Mesendoderm (in vitro differentiated cells): ENCODE data around the gene MYH15.

Experiments
- DNase-seq: peaks from one replicate; pipeline ENCODE4 v3.0.0; 2013
- H2AK5ac ChIP-seq: 2 replicates; pipeline ENCODE4 v1.6.1; 2013; ENCODE audit warnings: low read length, inconsistent platforms
- H2BK120ac ChIP-seq: 2 replicates; pipeline ENCODE4 v1.6.1; 2013; ENCODE audit warnings: low read depth, mild to moderate bottlenecking, low read length, moderate library complexity, mixed read lengths
- H2BK15ac ChIP-seq: replicated peaks from 2 replicates; pipeline ENCODE4 v1.6.1; 2013; ENCODE audit warnings: low read depth, mild to moderate bottlenecking, moderate library complexity
- H2BK5ac ChIP-seq: 2 replicates; pipeline ENCODE4 v1.6.1; 2013; ENCODE audit warnings: low read length, inconsistent platforms
- H3K18ac ChIP-seq: 2 replicates; pipeline ENCODE4 v1.6.1; 2013; ENCODE audit warnings: mild to moderate bottlenecking, low read length, mixed read lengths
- H3K23ac ChIP-seq: one replicate; pipeline ENCODE4 v1.6.1; 2013; ENCODE audit warnings: low read length
- H3K27ac ChIP-seq: 2 replicates; pipeline ENCODE4 v1.5.1; 2013; ENCODE audit warnings: low read depth, mild to moderate bottlenecking, inconsistent platforms, low read length, moderate library complexity
- H3K27me3 ChIP-seq: 2 replicates; pipeline ENCODE4 v1.6.1; 2013; ENCODE audit warnings: low read length, control low read depth, mild to moderate bottlenecking, inconsistent platforms; ENCODE audit not compliant: insufficient read depth, poor library complexity
- H3K36me3 ChIP-seq: 2 replicates; pipeline ENCODE4 v1.6.1; 2013; ENCODE audit warnings: low read length, inconsistent platforms; ENCODE audit not compliant: control insufficient read depth, insufficient read depth
- H3K4ac ChIP-seq: one replicate; pipeline ENCODE4 v1.6.1; 2013; ENCODE audit warnings: low read depth, mild to moderate bottlenecking, low read length, moderate library complexity
- H3K4me1 ChIP-seq: 2 replicates; pipeline ENCODE4 v1.6.1; 2013; ENCODE audit warnings: low read depth, low read length, inconsistent platforms; ENCODE audit not compliant: control insufficient read depth
- H3K4me2 ChIP-seq: 2 replicates; pipeline ENCODE4 v1.6.1; 2013; ENCODE audit warnings: low read length
- H3K4me3 ChIP-seq: 2 replicates; pipeline ENCODE4 v1.5.1; 2013; ENCODE audit warnings: mild to moderate bottlenecking, low read length
- H3K56ac ChIP-seq: one replicate; pipeline ENCODE4 v1.6.1; 2013; ENCODE audit warnings: low read length
- H3K79me1 ChIP-seq: 2 replicates; pipeline ENCODE4 v1.6.1; 2013; ENCODE audit warnings: low read length, inconsistent platforms
- H3K79me2 ChIP-seq: 2 replicates; pipeline ENCODE4 v1.6.1; 2013; ENCODE audit warnings: mild to moderate bottlenecking, low read length; ENCODE audit not compliant: control insufficient read depth, insufficient read depth
- H3K9ac ChIP-seq: 2 replicates; pipeline ENCODE4 v1.6.1; 2013; ENCODE audit warnings: low read length, inconsistent platforms
- H4K5ac ChIP-seq: one replicate; pipeline ENCODE4 v1.6.1; 2013; ENCODE audit warnings: low read length
- H4K8ac ChIP-seq: one replicate; pipeline ENCODE4 v1.6.1; 2013; ENCODE audit warnings: low read depth, mild to moderate bottlenecking, control low read depth, low read length, moderate library complexity
- WGBS: extraction: QIAGEN DNeasy Blood & Tissue Kit; methylation state at CpG from one replicate; pipeline ENCODE4 v1.1.7; 2013; ENCODE audit warnings: low lambda C conversion rate, missing lambda C conversion rate; ENCODE audit not compliant: insufficient coverage; ENCODE audit errors: extremely low coverage; 5-methylcytosine and 5-hydroxymethylcytosine counted together

Gene MYH15

GRCh38 chr3:108527817-108528216, 17.4 kb upstream of the MYH15 start:
- H3K4me1 ChIP-seq = no peaks in the 10 kb centered on the region
- no peak overlapping the region for H3K9ac ChIP-seq
- H2BK120ac ChIP-seq = no peak overlapping the region
- no peak overlapping the region for H3K4ac ChIP-seq
- H4K5ac ChIP-seq = no peak overlapping the region
- H3K27ac ChIP-seq = no peak overlapping the region
- no peak overlapping the region for H4K8ac ChIP-seq
- no peak overlapping the region for H3K23ac ChIP-seq
- H3K79me2 ChIP-seq = no peaks in the 10 kb centered on the region
- no peak overlapping the region for H3K4me3 ChIP-seq
- no peak overlapping the region for H2BK15ac ChIP-seq
- no peak overlapping the region for H2BK5ac ChIP-seq
- H3K18ac ChIP-seq = no peak overlapping the region
- H3K56ac ChIP-seq = no peak overlapping the region
- H3K79me1 ChIP-seq = no peaks in the 10 kb centered on the region
- H2AK5ac ChIP-seq = no peak overlapping the region
- no peaks in the 10 kb centered on the region for H3K36me3 ChIP-seq
- no peaks in the 10 kb centered on the region for H3K27me3 ChIP-seq
- WGBS = no CpG with 5 or more reads among the region's 2 CpGs
- DNase-seq = no peak
- H3K4me2 ChIP-seq = no peak overlapping the region

GRCh38 chr3:108527109-108527508, 16.7 kb upstream of the MYH15 start:
- Histone ChIP-seq H3K4ac (no peak overlapping the region), H3K9ac (no peak overlapping the region), H4K8ac (no peak overlapping the region), H2BK5ac (no peak overlapping the region), H3K4me1 (no peaks in the 10 kb centered on the region), H2BK120ac (no peak overlapping the region), H3K18ac (no peak overlapping the region), H3K79me1 (no peaks in the 10 kb centered on the region), H3K56ac (no peak overlapping the region), H3K27ac (no peak overlapping the region), H2BK15ac (no peak overlapping the region), H2AK5ac (no peak overlapping the region), H3K23ac (no peak overlapping the region), H3K36me3 (no peaks in the 10 kb centered on the region), H3K79me2 (no peaks in the 10 kb centered on the region), H4K5ac (no peak overlapping the region), H3K4me2 (no peak overlapping the region), H3K4me3 (no peak overlapping the region), H3K27me3 (no peaks in the 10 kb centered on the region)
- peak; percentile 19 for DNase-seq

- H3K79me1 ChIP-seq = no peaks in the 10 kb centered on the region
- no peak overlapping the region for H3K27ac ChIP-seq
- no peaks in the 10 kb centered on the region for H3K27me3 ChIP-seq
- no peak overlapping the region for H2BK15ac ChIP-seq
- H3K36me3 ChIP-seq = no peaks in the 10 kb centered on the region
- no peak overlapping the region for H3K9ac ChIP-seq
- no peaks in the 10 kb centered on the region for H3K4me1 ChIP-seq
- no peak overlapping the region for H3K56ac ChIP-seq
- H3K4ac ChIP-seq = no peak overlapping the region
- H4K8ac ChIP-seq = no peak overlapping the region
- no peak overlapping the region for H2BK120ac ChIP-seq
- no peak overlapping the region for H3K4me2 ChIP-seq
- H3K79me2 ChIP-seq = no peaks in the 10 kb centered on the region
- no peak overlapping the region for H2BK5ac ChIP-seq
- H3K23ac ChIP-seq = no peak overlapping the region
- no peak overlapping the region for H2AK5ac ChIP-seq
- H3K18ac ChIP-seq = no peak overlapping the region
- no peak overlapping the region for H3K4me3 ChIP-seq
- no peak overlapping the region for H4K5ac ChIP-seq
- no peak for DNase-seq
- WGBS = no CpG with 5 or more reads among the region's 2 CpGs
These were observed 15.6 kb upstream of the MYH15 start for GRCh38 chr3:108525971-108526370.

- no peak overlapping the region for H3K27ac ChIP-seq
- H3K4ac ChIP-seq = no peak overlapping the region
- no peak overlapping the region for H4K5ac ChIP-seq
- H2AK5ac ChIP-seq = no peak overlapping the region
- no peak overlapping the region for H3K4me2 ChIP-seq
- no peak overlapping the region for H3K23ac ChIP-seq
- no peak overlapping the region for H3K56ac ChIP-seq
- no peak for DNase-seq
- no peak overlapping the region for H4K8ac ChIP-seq
- H3K79me2 ChIP-seq = no peaks in the 10 kb centered on the region
- no peak overlapping the region for H2BK15ac ChIP-seq
- no peak overlapping the region for H2BK120ac ChIP-seq
- no peaks in the 10 kb centered on the region for H3K36me3 ChIP-seq
- no peak overlapping the region for H2BK5ac ChIP-seq
- no peaks in the 10 kb centered on the region for H3K79me1 ChIP-seq
- no peak overlapping the region for H3K18ac ChIP-seq
- no peaks in the 10 kb centered on the region for H3K27me3 ChIP-seq
- H3K9ac ChIP-seq = no peak overlapping the region
- H3K4me3 ChIP-seq = no peak overlapping the region
- H3K4me1 ChIP-seq = no peaks in the 10 kb centered on the region
- no CpG with 5 or more reads among the region's 2 CpGs for WGBS
These were observed 14.9 kb upstream of the MYH15 start for GRCh38 chr3:108525256-108525655.

- no peak overlapping the region for H3K23ac ChIP-seq
- no peak overlapping the region for H3K9ac ChIP-seq
- no peaks in the 10 kb centered on the region for H3K4me1 ChIP-seq
- no peaks in the 10 kb centered on the region for H3K36me3 ChIP-seq
- H4K5ac ChIP-seq = no peak overlapping the region
- no CpG with 5 or more reads among the region's 2 CpGs for WGBS
- H2AK5ac ChIP-seq = no peak overlapping the region
- no peak overlapping the region for H2BK5ac ChIP-seq
- no peak overlapping the region for H2BK15ac ChIP-seq
- H3K4ac ChIP-seq = no peak overlapping the region
- no peaks in the 10 kb centered on the region for H3K79me1 ChIP-seq
- no peak overlapping the region for H3K4me2 ChIP-seq
- H2BK120ac ChIP-seq = no peak overlapping the region
- DNase-seq = no peak
- no peak overlapping the region for H3K56ac ChIP-seq
- no peak overlapping the region for H3K27ac ChIP-seq
- no peaks in the 10 kb centered on the region for H3K27me3 ChIP-seq
- H3K18ac ChIP-seq = no peak overlapping the region
- H4K8ac ChIP-seq = no peak overlapping the region
- H3K4me3 ChIP-seq = no peak overlapping the region
- no peaks in the 10 kb centered on the region for H3K79me2 ChIP-seq
These were observed 14.1 kb upstream of the MYH15 start for GRCh38 chr3:108524537-108524936.

- WGBS = no CpG with 5 or more reads among the region's 1 CpG
- Histone ChIP-seq H3K79me1 (no peaks in the 10 kb centered on the region), H3K23ac (no peak overlapping the region), H3K27me3 (no peaks in the 10 kb centered on the region), H3K4me2 (no peak overlapping the region), H3K4ac (no peak overlapping the region), H2BK15ac (no peak overlapping the region), H3K9ac (no peak overlapping the region), H3K27ac (no peak overlapping the region), H3K56ac (no peak overlapping the region), H3K36me3 (no peaks in the 10 kb centered on the region), H2BK120ac (no peak overlapping the region), H4K5ac (no peak overlapping the region), H3K4me3 (no peak overlapping the region), H3K79me2 (no peaks in the 10 kb centered on the region), H2AK5ac (no peak overlapping the region), H3K4me1 (no peaks in the 10 kb centered on the region), H2BK5ac (no peak overlapping the region), H4K8ac (no peak overlapping the region), H3K18ac (no peak overlapping the region)
- DNase-seq = no peak
These were observed 8.5 kb upstream of the MYH15 start for GRCh38 chr3:108518895-108519294.
